H9 (cell line): ENCODE data around the gene KIF21B. TPM values are rescaled to one million over a fixed set of nuclear protein-coding genes. Genes with fewer than 3 reads are reported as not detected.

Source experiments
- DNase-seq: peaks from one replicate; pipeline ENCODE4 v3.0.0-alpha.2; 2017
- H2AFZ ChIP-seq: one replicate; pipeline ENCODE4 v1.6.1; 2013; ENCODE audit warnings: mild to moderate bottlenecking, low read length, control low read depth, moderate library complexity
- H2AK5ac ChIP-seq: 2 replicates; pipeline ENCODE4 v1.6.1; 2013; ENCODE audit warnings: low read length, control low read depth, mixed read lengths; ENCODE audit not compliant: insufficient read length
- H2BK120ac ChIP-seq: one replicate; pipeline ENCODE4 v1.6.1; 2013; ENCODE audit warnings: low read depth, mild to moderate bottlenecking, low read length, control low read depth, inconsistent platforms; ENCODE audit not compliant: poor library complexity, severe bottlenecking
- H2BK12ac ChIP-seq: 2 replicates; pipeline ENCODE4 v1.6.1; 2013; ENCODE audit warnings: low read length, control low read depth, mixed read lengths, low read depth; ENCODE audit not compliant: insufficient read length
- H2BK15ac ChIP-seq: 2 replicates; pipeline ENCODE4 v1.6.1; 2013; ENCODE audit warnings: low read depth, low read length, control low read depth
- H2BK20ac ChIP-seq: one replicate; pipeline ENCODE4 v1.6.1; 2013; ENCODE audit warnings: low read depth, mild to moderate bottlenecking, low read length, control low read depth, inconsistent platforms; ENCODE audit not compliant: poor library complexity, severe bottlenecking
- H2BK5ac ChIP-seq: 2 replicates; pipeline ENCODE4 v1.6.1; 2013; ENCODE audit warnings: low read length, control low read depth, mixed read lengths; ENCODE audit not compliant: insufficient read length
- H3K14ac ChIP-seq: 2 replicates; pipeline ENCODE4 v1.6.1; 2013; ENCODE audit warnings: low read length, control low read depth; ENCODE audit not compliant: insufficient read depth
- H3K18ac ChIP-seq: 2 replicates; pipeline ENCODE4 v1.6.1; 2013; ENCODE audit warnings: low read depth, mild to moderate bottlenecking, mixed read lengths, low read length, control low read depth; ENCODE audit not compliant: insufficient read length
- H3K23ac ChIP-seq: 2 replicates; pipeline ENCODE4 v1.6.1; 2013; ENCODE audit warnings: low read length, control low read depth, mixed read lengths, low read depth; ENCODE audit not compliant: insufficient read length
- H3K23me2 ChIP-seq: 2 replicates; pipeline ENCODE4 v1.6.1; 2013; ENCODE audit warnings: low read depth, mild to moderate bottlenecking, mixed read lengths, low read length, control low read depth; ENCODE audit not compliant: insufficient read length, poor library complexity, severe bottlenecking
- H3K27ac ChIP-seq: 2 replicates; pipeline ENCODE4 v1.5.1; 2013; ENCODE audit warnings: low read length, control low read depth, mixed read lengths, low read depth; ENCODE audit not compliant: insufficient read length
- H3K27me3 ChIP-seq: 2 replicates; pipeline ENCODE4 v1.6.1; 2013; ENCODE audit warnings: low read length, control low read depth, inconsistent platforms; ENCODE audit not compliant: insufficient read depth
- H3K4ac ChIP-seq: 2 replicates; pipeline ENCODE4 v1.6.1; 2013; ENCODE audit warnings: low read depth, mild to moderate bottlenecking, control low read depth, inconsistent platforms, low read length, moderate library complexity
- H3K4me1 ChIP-seq: 2 replicates; pipeline ENCODE4 v1.6.1; 2013; ENCODE audit warnings: low read length, control low read depth, inconsistent platforms; ENCODE audit not compliant: insufficient read depth
- H3K4me2 ChIP-seq: 2 replicates; pipeline ENCODE4 v1.6.1; 2013; ENCODE audit warnings: low read length, control low read depth, mixed read lengths; ENCODE audit not compliant: insufficient read length, insufficient read depth
- H3K56ac ChIP-seq: 2 replicates; pipeline ENCODE4 v1.6.1; 2013; ENCODE audit warnings: low read depth, mild to moderate bottlenecking, mixed read lengths, low read length, control low read depth; ENCODE audit not compliant: insufficient read length
- H3K79me1 ChIP-seq: 2 replicates; pipeline ENCODE4 v1.6.1; 2013; ENCODE audit warnings: low read depth, mild to moderate bottlenecking, moderate library complexity, low read length, control low read depth, inconsistent platforms; ENCODE audit not compliant: insufficient read depth, poor library complexity, severe bottlenecking
- H3K79me2 ChIP-seq: 2 replicates; pipeline ENCODE4 v1.6.1; 2013; ENCODE audit warnings: low read length, control low read depth, inconsistent platforms; ENCODE audit not compliant: insufficient read depth
- H3K9ac ChIP-seq: 2 replicates; pipeline ENCODE4 v1.6.1; 2013; ENCODE audit warnings: low read length, control low read depth, mixed read lengths; ENCODE audit not compliant: insufficient read length; ENCODE audit errors: extremely low read depth
- H3K9me3 ChIP-seq: one replicate; pipeline ENCODE4 v1.6.1; 2013; ENCODE audit warnings: low read depth, low read length, inconsistent platforms; ENCODE audit not compliant: control insufficient read depth
- H3T11ph ChIP-seq: one replicate; pipeline ENCODE4 v1.6.1; 2013; ENCODE audit warnings: mild to moderate bottlenecking, low read length, control low read depth, inconsistent platforms
- H4K20me1 ChIP-seq: one replicate; pipeline ENCODE4 v1.6.1; 2013; ENCODE audit not compliant: control insufficient read depth, insufficient read length, insufficient read depth
- H4K5ac ChIP-seq: 2 replicates; pipeline ENCODE4 v1.6.1; 2013; ENCODE audit warnings: low read depth, mild to moderate bottlenecking, mixed read lengths, low read length, control low read depth; ENCODE audit not compliant: insufficient read length
- H4K8ac ChIP-seq: replicated peaks from 2 replicates; pipeline ENCODE4 v1.6.1; 2013; ENCODE audit warnings: low read length, control low read depth, mixed read lengths, low read depth; ENCODE audit not compliant: insufficient read length
- H4K91ac ChIP-seq: 2 replicates; pipeline ENCODE4 v1.6.1; 2013; ENCODE audit warnings: low read depth, mild to moderate bottlenecking, moderate library complexity, mixed read lengths, low read length, control low read depth; ENCODE audit not compliant: insufficient read length
- H3K27ac Mint-ChIP-seq, 3 experiments: 2 replicates in 2 of 3; 3 replicates in 1 of 3; pipeline ENCODE4 v1.8.0; 2020 to 2021; ENCODE audit warnings: mixed read lengths in 3 of 3, mild to moderate bottlenecking in 1 of 3, moderate library complexity in 1 of 3
- H3K27me3 Mint-ChIP-seq: 2 replicates; pipeline ENCODE4 v1.8.0; 2021; ENCODE audit warnings: low read depth, mild to moderate bottlenecking, moderate library complexity, mixed read lengths
- H3K36me3 Mint-ChIP-seq, 3 experiments: 2 replicates in 2 of 3; 3 replicates in 1 of 3; pipeline ENCODE4 v1.8.0; 2020 to 2021; ENCODE audit warnings: low read depth in 3 of 3, mixed read lengths in 3 of 3; ENCODE audit not compliant: insufficient read depth in 1 of 3
- H3K4me1 Mint-ChIP-seq, 2 experiments: 2 replicates each; pipeline ENCODE4 v1.8.0; 2020; ENCODE audit warnings: mixed read lengths in 2 of 2
- H3K4me3 Mint-ChIP-seq, 2 experiments: 2 replicates in 1 of 2; 3 replicates in 1 of 2; pipeline ENCODE4 v1.8.0; 2020 to 2021; ENCODE audit warnings: mild to moderate bottlenecking in 2 of 2, mixed read lengths in 2 of 2, moderate library complexity in 1 of 2
- H3K9me3 Mint-ChIP-seq, 2 experiments: 2 replicates in 1 of 2; 3 replicates in 1 of 2; pipeline ENCODE4 v1.8.0; 2020; ENCODE audit warnings: mild to moderate bottlenecking in 2 of 2, mixed read lengths in 2 of 2, moderate library complexity in 1 of 2
- CTCF ChIP-seq: fragments of 200-600 bp; sonication (generic); conservative IDR thresholded peaks from 3 replicates; pipeline ENCODE4 v1.8.0; 2021; ENCODE audit warnings: antibody characterized with exemption, mild to moderate bottlenecking
- WGBS: extraction: QIAGEN DNeasy Blood & Tissue Kit; methylation state at CpG from one replicate; pipeline ENCODE4 v1.1.7; 2013; ENCODE audit warnings: missing lambda C conversion rate, low lambda C conversion rate, mixed read lengths; ENCODE audit not compliant: insufficient read length; ENCODE audit errors: extremely low coverage; 5-methylcytosine and 5-hydroxymethylcytosine counted together
- total RNA-seq: library from RNA; stranded (reverse); gene quantifications from 2 replicates; pipeline ENCODE4 v1.2.1, GENCODE V29; 2021

Gene KIF21B
- total RNA-seq, 1 experiment from 2014 or later = 7.5 TPM

GRCh38 chr1:201004154-201004553 lies 19.4 kb downstream of the KIF21B start:
- Mint-ChIP-seq H3K36me3 (peaks cover 2 to 15% (median 13%) of the 10 kb centered on the region in 3 experiments; a peak in 5 of 7 replicates), H3K27me3 (no peaks in the 10 kb centered on the region), H3K4me1 (peaks cover 0 to 4% of the 10 kb centered on the region in 2 experiments; a peak in 2 of 4 replicates), H3K27ac (no peak overlapping the region), H3K9me3 (no peaks in the 10 kb centered on the region), H3K4me3 (no peak overlapping the region)
- no peak overlapping the region for H3T11ph ChIP-seq
- no peak overlapping the region for H4K91ac ChIP-seq
- H4K20me1 ChIP-seq = no peaks in the 10 kb centered on the region
- DNase-seq = no peak
- H3K23ac ChIP-seq = no peak overlapping the region
- TF ChIP-seq CTCF = no peak
- H3K9ac ChIP-seq = no peak overlapping the region
- H2AK5ac ChIP-seq = no peak overlapping the region
- no peaks in the 10 kb centered on the region for H3K4me1 ChIP-seq
- no peak overlapping the region for H2AFZ ChIP-seq
- H4K8ac ChIP-seq = no peak overlapping the region
- H2BK15ac ChIP-seq = no peak overlapping the region
- H3K27ac ChIP-seq = no peak overlapping the region
- no peak overlapping the region for H3K4ac ChIP-seq
- no peaks in the 10 kb centered on the region for H3K23me2 ChIP-seq
- H3K56ac ChIP-seq = no peak overlapping the region
- no peak overlapping the region for H2BK20ac ChIP-seq
- H3K18ac ChIP-seq = no peak overlapping the region
- no peak overlapping the region for H2BK12ac ChIP-seq
- no peak overlapping the region for H3K14ac ChIP-seq
- no peak overlapping the region for H2BK120ac ChIP-seq
- no peak overlapping the region for H3K4me2 ChIP-seq
- no peak overlapping the region for H4K5ac ChIP-seq
- no CpG with 5 or more reads among the region's 6 CpGs for WGBS
- H3K79me2 ChIP-seq = no peaks in the 10 kb centered on the region
- no peaks in the 10 kb centered on the region for H3K9me3 ChIP-seq
- no peaks in the 10 kb centered on the region for H3K79me1 ChIP-seq
- no peaks in the 10 kb centered on the region for H3K27me3 ChIP-seq
- H2BK5ac ChIP-seq = no peak overlapping the region
